Parathyroid adenoma (tissue), 2 donors: ENCODE results near the gene TF.

Source experiments
- H2AFZ ChIP-seq: fragments of 300-600 bp; sonication (generic); one replicate; pipeline ENCODE4 v1.7.0; 2017; ENCODE audit warnings: antibody characterized with exemption, mild to moderate bottlenecking
- H3K27ac ChIP-seq: fragments of 300-600 bp; sonication (generic); one replicate; pipeline ENCODE4 v1.7.0; 2017
- H3K27me3 ChIP-seq: fragments of 300-600 bp; sonication (generic); one replicate; pipeline ENCODE4 v1.7.0; 2017; ENCODE audit warnings: low read length; ENCODE audit not compliant: control insufficient read depth, insufficient read depth
- H3K36me3 ChIP-seq: fragments of 300-600 bp; sonication (generic); one replicate; pipeline ENCODE4 v1.7.0; 2017; ENCODE audit warnings: low read length; ENCODE audit not compliant: control insufficient read depth, insufficient read depth
- H3K4me1 ChIP-seq: fragments of 300-600 bp; sonication (generic); one replicate; pipeline ENCODE4 v1.7.0; 2017; ENCODE audit warnings: control low read depth
- H3K4me2 ChIP-seq: fragments of 300-600 bp; sonication (generic); one replicate; pipeline ENCODE4 v1.7.0; 2017; ENCODE audit warnings: low read length
- H3K4me3 ChIP-seq: fragments of 300-600 bp; sonication (generic); one replicate; pipeline ENCODE4 v1.7.0; 2017; ENCODE audit warnings: low read depth, low read length
- H3K79me2 ChIP-seq: fragments of 300-600 bp; sonication (generic); one replicate; pipeline ENCODE4 v1.7.0; 2017; ENCODE audit warnings: control low read depth
- H3K9ac ChIP-seq: fragments of 300-600 bp; sonication (generic); one replicate; pipeline ENCODE4 v1.7.0; 2017; ENCODE audit warnings: mild to moderate bottlenecking
- H3K9me3 ChIP-seq: fragments of 300-600 bp; sonication (generic); one replicate; pipeline ENCODE4 v1.7.0; 2017; ENCODE audit warnings: low read length; ENCODE audit not compliant: control insufficient read depth
- CTCF ChIP-seq: fragments of 300-600 bp; sonication (generic); IDR thresholded peaks from one replicate; pipeline ENCODE4 v1.7.0; 2017; ENCODE audit warnings: antibody characterized with exemption, mild to moderate bottlenecking
- donor health status: primary hyperparathyroidism.

TF gene

GRCh38 chr3:133749427-133750258 lies 3.5 kb downstream of the TF start:
- Histone ChIP-seq H3K4me1 (no peaks in the 10 kb centered on the region), H3K27ac (no peak overlapping the region)

GRCh38 chr3:133750259-133750656 lies 4.1 kb downstream of the TF start:
- no peak overlapping the region for H3K4me2 ChIP-seq
- H3K36me3 ChIP-seq = no peaks in the 10 kb centered on the region
- no peak overlapping the region for H3K9ac ChIP-seq
- H3K27ac ChIP-seq = no peak overlapping the region
- no peak overlapping the region for H2AFZ ChIP-seq
- no peaks in the 10 kb centered on the region for H3K4me1 ChIP-seq
- TF ChIP-seq CTCF = no peak
- H3K9me3 ChIP-seq = no peaks in the 10 kb centered on the region
- H3K79me2 ChIP-seq = no peaks in the 10 kb centered on the region
- no peaks in the 10 kb centered on the region for H3K27me3 ChIP-seq
- no peak overlapping the region for H3K4me3 ChIP-seq

More at GRCh38 chr3:133749427-133750258, 3.5 kb downstream of the TF start:
- Histone ChIP-seq H3K36me3 (no peaks in the 10 kb centered on the region), H3K9me3 (no peaks in the 10 kb centered on the region), H2AFZ (no peak overlapping the region), H3K4me2 (no peak overlapping the region), H3K27me3 (no peaks in the 10 kb centered on the region), H3K79me2 (no peaks in the 10 kb centered on the region), H3K4me3 (no peak overlapping the region), H3K9ac (no peak overlapping the region)
- no peak for TF ChIP-seq CTCF

GRCh38 chr3:133753107-133753778 lies 7.0 kb downstream of the TF start:
- Histone ChIP-seq H3K27me3 (no peaks in the 10 kb centered on the region), H3K4me3 (no peak overlapping the region), H3K4me2 (no peak overlapping the region), H2AFZ (no peak overlapping the region), H3K36me3 (no peaks in the 10 kb centered on the region), H3K9me3 (no peaks in the 10 kb centered on the region), H3K27ac (no peak overlapping the region), H3K4me1 (no peaks in the 10 kb centered on the region), H3K79me2 (no peaks in the 10 kb centered on the region), H3K9ac (no peak overlapping the region)
- TF ChIP-seq CTCF = no peak

- Histone ChIP-seq H3K9ac (no peak overlapping the region), H3K9me3 (no peaks in the 10 kb centered on the region), H3K4me2 (no peak overlapping the region), H3K4me3 (no peak overlapping the region), H3K27ac (no peak overlapping the region), H3K27me3 (no peaks in the 10 kb centered on the region), H3K4me1 (no peaks in the 10 kb centered on the region), H2AFZ (no peak overlapping the region), H3K36me3 (no peaks in the 10 kb centered on the region), H3K79me2 (no peaks in the 10 kb centered on the region)
- TF ChIP-seq CTCF = no peak
Measured at GRCh38 chr3:133753779-133754164, 7.6 kb downstream of the TF start.
